Measurements from ENCODE around the gene LMNB1.
"Not testable (repeated sequence)": the region's sequence is repeated elsewhere in the genome, so short reads cannot be mapped to it uniquely, and the experiment has no call there.

Gene LMNB1
- total RNA-seq, result 58.9 to 111 reads per million in 2 donors

GRCh38 chr5:126776499-126777256, at the start of gene LMNB1:
Gene LMNB1, plus strand, starts transcription at chr5:126777136. Its CDS starts 373 bp downstream, at chr5:126777509.
- DNase-seq, result peak; percentile 92

- no peak for DNase-seq
Measured at GRCh38 chr5:126732716-126733115, 44.2 kb upstream of the LMNB1 start.

- not testable (repeated sequence) for DNase-seq
Measured at GRCh38 chr5:126734573-126734972, 42.4 kb upstream of the LMNB1 start.

- no peak for DNase-seq
Measured at GRCh38 chr5:126736141-126736540, 40.8 kb upstream of the LMNB1 start.

- no peak for DNase-seq
Measured at GRCh38 chr5:126741361-126741760, 35.6 kb upstream of the LMNB1 start.

GRCh38 chr5:126742425-126742824, 34.5 kb upstream of the LMNB1 start:
- no peak for DNase-seq

- DNase-seq, result no peak
Measured at GRCh38 chr5:126744836-126745235, 32.1 kb upstream of the LMNB1 start.

- no peak for DNase-seq
Measured at GRCh38 chr5:126745259-126745992, 31.5 kb upstream of the LMNB1 start.

GRCh38 chr5:126746290-126746689, 30.6 kb upstream of the LMNB1 start:
- no peak for DNase-seq

- DNase-seq, result no peak
Measured at GRCh38 chr5:126752081-126752785, 24.7 kb upstream of the LMNB1 start.

- DNase-seq, result no peak
Measured at GRCh38 chr5:126753227-126753626, 23.7 kb upstream of the LMNB1 start.

- DNase-seq, result no peak
Measured at GRCh38 chr5:126754609-126755008, 22.3 kb upstream of the LMNB1 start.

- no peak for DNase-seq
Measured at GRCh38 chr5:126755593-126755992, 21.3 kb upstream of the LMNB1 start.

GRCh38 chr5:126757713-126758357, 19.1 kb upstream of the LMNB1 start:
- no peak for DNase-seq

GRCh38 chr5:126763371-126763770, 13.6 kb upstream of the LMNB1 start:
- DNase-seq, result no peak

- no peak for DNase-seq
Measured at GRCh38 chr5:126769703-126770102, 7.2 kb upstream of the LMNB1 start.

- not testable (repeated sequence) for DNase-seq
Measured at GRCh38 chr5:126773536-126773935, 3.4 kb upstream of the LMNB1 start.

- not testable (repeated sequence) for DNase-seq
Measured at GRCh38 chr5:126774595-126774994, 2.3 kb upstream of the LMNB1 start.

GRCh38 chr5:126777257-126777974, 480 bp downstream of the LMNB1 start:
- DNase-seq, result peak; percentile 47

GRCh38 chr5:126777975-126778674, 1.2 kb downstream of the LMNB1 start:
- peak; percentile 88 for DNase-seq

- no peak for DNase-seq
Measured at GRCh38 chr5:126778675-126779403, 1.9 kb downstream of the LMNB1 start.

Measured in activated gamma-delta T cell (primary cell).